Thymus (tissue), 11 donors: ENCODE measurements around the gene NRG3. TPM values are rescaled to one million over a fixed set of nuclear protein-coding genes. Genes with fewer than 3 reads are reported as not detected.

Experiments
- DNase-seq, 9 donors: peaks; one replicate each; pipeline ENCODE4 v3.0.0-alpha.2; 2013; ENCODE audit warnings: low spot score in 9 of 9, low read depth in 6 of 9, missing footprints in 1 of 9
- H3K27ac ChIP-seq, 2 donors: one replicate each; pipeline ENCODE4 v1.5.1; 2013; ENCODE audit warnings: control low read depth in 1 of 2, low read depth in 1 of 2, low read length in 1 of 2, mild to moderate bottlenecking in 1 of 2, moderate library complexity in 1 of 2
- H3K27me3 ChIP-seq, 2 donors: one replicate each; pipeline ENCODE4 v1.5.1; 2013; ENCODE audit warnings: low read length in 1 of 2; ENCODE audit not compliant: control insufficient read depth in 2 of 2, insufficient read depth in 1 of 2
- H3K36me3 ChIP-seq, 2 donors: one replicate each; pipeline ENCODE4 v1.5.1; 2013; ENCODE audit warnings: low read length in 1 of 2, mild to moderate bottlenecking in 1 of 2, moderate library complexity in 1 of 2; ENCODE audit not compliant: control insufficient read depth in 2 of 2, insufficient read depth in 2 of 2
- H3K4me1 ChIP-seq, 2 donors: one replicate each; pipeline ENCODE4 v1.5.1; 2013; ENCODE audit warnings: low read length in 2 of 2; ENCODE audit not compliant: control insufficient read depth in 2 of 2, insufficient read depth in 2 of 2
- H3K4me3 ChIP-seq, 2 donors: one replicate each; pipeline ENCODE4 v1.5.1; 2013; ENCODE audit warnings: low read length in 2 of 2, control low read depth in 1 of 2, mild to moderate bottlenecking in 1 of 2
- H3K9me3 ChIP-seq, 2 donors: one replicate each; pipeline ENCODE4 v1.5.1; 2013; ENCODE audit warnings: low read length in 1 of 2, mild to moderate bottlenecking in 1 of 2; ENCODE audit not compliant: control insufficient read depth in 2 of 2, insufficient read depth in 1 of 2
- WGBS: extraction: QIAGEN DNeasy Blood & Tissue Kit; methylation state at CpG from one replicate; pipeline ENCODE4 v1.1.7; 2013; 5-methylcytosine and 5-hydroxymethylcytosine counted together
- polyA plus RNA-seq: library from polyadenylated mRNA; stranded (reverse); fragments of 200-250 nt; gene quantifications from one replicate; pipeline ENCODE4 v1.2.3, GENCODE V29; 2013
- total RNA-seq: library from RNA; stranded (reverse); fragments of 120-200 nt; gene quantifications from one replicate; pipeline ENCODE4 v1.2.4, GENCODE V29; 2013
- donor health status: healthy.

NRG3 gene
- total and polyA plus RNA-seq, 2 donors = 0.09 TPM; not detected in 1

- DNase-seq = no peak
- WGBS = 75% methylated on average over 1 of the region's 1 CpG
- no peaks in the 10 kb centered on the region for H3K9me3 ChIP-seq
- H3K27me3 ChIP-seq = no peaks in the 10 kb centered on the region
- H3K27ac ChIP-seq = no peak overlapping the region
- H3K4me3 ChIP-seq = no peak overlapping the region
- H3K36me3 ChIP-seq = no peaks in the 10 kb centered on the region
- H3K4me1 ChIP-seq = no peaks in the 10 kb centered on the region
Observed at GRCh38 chr10:81898518-81898917, 23.5 kb downstream of the NRG3 start.

- Histone ChIP-seq H3K4me3 (no peak overlapping the region), H3K27ac (no peak overlapping the region), H3K9me3 (no peaks in the 10 kb centered on the region), H3K27me3 (no peaks in the 10 kb centered on the region), H3K36me3 (no peaks in the 10 kb centered on the region), H3K4me1 (no peaks in the 10 kb centered on the region)
- WGBS = 94% methylated on average over 2 of the region's 2 CpGs
- no peak for DNase-seq
Observed at GRCh38 chr10:81900989-81901388, 26.0 kb downstream of the NRG3 start.

- no peak overlapping the region for H3K27ac ChIP-seq
- H3K9me3 ChIP-seq = no peaks in the 10 kb centered on the region
- H3K4me3 ChIP-seq = no peak overlapping the region
- 93% methylated on average over 4 of the region's 4 CpGs for WGBS
- no peak for DNase-seq
- no peaks in the 10 kb centered on the region for H3K27me3 ChIP-seq
- no peaks in the 10 kb centered on the region for H3K4me1 ChIP-seq
- no peaks in the 10 kb centered on the region for H3K36me3 ChIP-seq
Observed at GRCh38 chr10:81903472-81903871, 28.5 kb downstream of the NRG3 start.

GRCh38 chr10:81905161-81905560, 30.2 kb downstream of the NRG3 start:
- DNase-seq = no peak
- Histone ChIP-seq H3K27ac (no peak overlapping the region), H3K4me3 (no peak overlapping the region), H3K9me3 (no peaks in the 10 kb centered on the region), H3K4me1 (no peaks in the 10 kb centered on the region), H3K27me3 (no peaks in the 10 kb centered on the region), H3K36me3 (no peaks in the 10 kb centered on the region)
- WGBS = 87% methylated on average over 4 of the region's 4 CpGs

GRCh38 chr10:81909453-81909852, 34.5 kb downstream of the NRG3 start:
- Histone ChIP-seq H3K4me3 (no peak overlapping the region), H3K9me3 (no peaks in the 10 kb centered on the region), H3K27me3 (no peaks in the 10 kb centered on the region), H3K27ac (no peak overlapping the region), H3K36me3 (no peaks in the 10 kb centered on the region), H3K4me1 (no peaks in the 10 kb centered on the region)
- no peak for DNase-seq
- WGBS = 94% methylated on average over 2 of the region's 2 CpGs

- 92% methylated on average over 3 of the region's 3 CpGs for WGBS
- Histone ChIP-seq H3K27me3 (no peaks in the 10 kb centered on the region), H3K9me3 (no peaks in the 10 kb centered on the region), H3K4me1 (no peaks in the 10 kb centered on the region), H3K36me3 (no peaks in the 10 kb centered on the region), H3K27ac (no peak overlapping the region), H3K4me3 (no peak overlapping the region)
- no peak for DNase-seq
Observed at GRCh38 chr10:81911328-81911727, 36.3 kb downstream of the NRG3 start.

- 84% methylated on average over 3 of the region's 3 CpGs for WGBS
- no peak for DNase-seq
- Histone ChIP-seq H3K27me3 (no peaks in the 10 kb centered on the region), H3K36me3 (no peaks in the 10 kb centered on the region), H3K27ac (no peak overlapping the region), H3K4me3 (no peak overlapping the region), H3K4me1 (no peaks in the 10 kb centered on the region), H3K9me3 (no peaks in the 10 kb centered on the region)
Observed at GRCh38 chr10:81914736-81915503, 39.9 kb downstream of the NRG3 start.

- Histone ChIP-seq H3K4me1 (no peaks in the 10 kb centered on the region), H3K9me3 (no peaks in the 10 kb centered on the region), H3K4me3 (no peak overlapping the region), H3K27me3 (no peaks in the 10 kb centered on the region), H3K36me3 (no peaks in the 10 kb centered on the region), H3K27ac (no peak overlapping the region)
- WGBS = 35% methylated on average over 2 of the region's 2 CpGs
- DNase-seq = no peak
Observed at GRCh38 chr10:81915504-81915897, 40.5 kb downstream of the NRG3 start.

GRCh38 chr10:81917666-81918065, 42.7 kb downstream of the NRG3 start:
- H3K9me3 ChIP-seq = no peaks in the 10 kb centered on the region
- WGBS = 83% methylated on average over 5 of the region's 5 CpGs
- no peaks in the 10 kb centered on the region for H3K4me1 ChIP-seq
- H3K27me3 ChIP-seq = no peaks in the 10 kb centered on the region
- DNase-seq = no peak
- H3K27ac ChIP-seq = no peak overlapping the region
- H3K4me3 ChIP-seq = no peak overlapping the region
- H3K36me3 ChIP-seq = no peaks in the 10 kb centered on the region
